ENCODE measurements around the gene VIL1. TPM values are rescaled to one million over a fixed set of nuclear protein-coding genes. Genes with fewer than 3 reads are reported as not detected.

The VIL1 gene
- total and polyA plus RNA-seq, 2 of the 13 experiments (the other 11 are each of a cell fraction or from before 2014, with no cell fraction given): 287 to 301 TPM

GRCh38 chr2:218400930-218401881 lies 17.7 kb upstream of the VIL1 start (continued):
- TF ChIP-seq POLR2A (IDR thresholded peaks at IDR 0.05; ENCODE audit: insufficient read depth in 1 of 2, low read depth in 2 of 2, low read length in 2 of 2): peak in 1 of 2 experiments; percentile 63; a peak in 2 of 4 replicates
- TF ChIP-seq, protein P1, sequence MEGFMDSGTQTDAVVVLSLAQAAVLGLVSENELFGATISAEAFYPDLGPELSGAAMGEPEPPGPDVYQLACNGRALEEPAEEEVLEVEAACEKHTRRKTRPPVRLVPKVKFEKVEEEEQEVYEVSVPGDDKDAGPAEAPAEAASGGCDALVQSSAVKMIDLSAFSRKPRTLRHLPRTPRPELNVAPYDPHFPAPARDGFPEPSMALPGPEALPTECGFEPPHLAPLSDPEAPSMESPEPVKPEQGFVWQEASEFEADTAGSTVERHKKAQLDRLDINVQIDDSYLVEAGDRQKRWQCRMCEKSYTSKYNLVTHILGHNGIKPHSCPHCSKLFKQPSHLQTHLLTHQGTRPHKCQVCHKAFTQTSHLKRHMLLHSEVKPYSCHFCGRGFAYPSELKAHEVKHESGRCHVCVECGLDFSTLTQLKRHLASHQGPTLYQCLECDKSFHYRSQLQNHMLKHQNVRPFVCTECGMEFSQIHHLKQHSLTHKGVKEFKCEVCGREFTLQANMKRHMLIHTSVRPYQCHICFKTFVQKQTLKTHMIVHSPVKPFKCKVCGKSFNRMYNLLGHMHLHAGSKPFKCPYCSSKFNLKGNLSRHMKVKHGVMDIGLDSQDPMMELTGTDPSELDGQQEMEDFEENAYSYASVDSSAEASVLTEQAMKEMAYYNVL (CRISPR knock-in tag; IDR thresholded peaks at IDR 0.05; ENCODE audit: borderline replicate concordance): no peak
- TF ChIP-seq ZNF570 (CRISPR knock-in tag; IDR thresholded peaks at IDR 0.05; ENCODE audit: borderline replicate concordance): 0 out of 2 replicates have a peak, but pooled peaks have one; percentile 65
- TF ChIP-seq, protein P2, sequence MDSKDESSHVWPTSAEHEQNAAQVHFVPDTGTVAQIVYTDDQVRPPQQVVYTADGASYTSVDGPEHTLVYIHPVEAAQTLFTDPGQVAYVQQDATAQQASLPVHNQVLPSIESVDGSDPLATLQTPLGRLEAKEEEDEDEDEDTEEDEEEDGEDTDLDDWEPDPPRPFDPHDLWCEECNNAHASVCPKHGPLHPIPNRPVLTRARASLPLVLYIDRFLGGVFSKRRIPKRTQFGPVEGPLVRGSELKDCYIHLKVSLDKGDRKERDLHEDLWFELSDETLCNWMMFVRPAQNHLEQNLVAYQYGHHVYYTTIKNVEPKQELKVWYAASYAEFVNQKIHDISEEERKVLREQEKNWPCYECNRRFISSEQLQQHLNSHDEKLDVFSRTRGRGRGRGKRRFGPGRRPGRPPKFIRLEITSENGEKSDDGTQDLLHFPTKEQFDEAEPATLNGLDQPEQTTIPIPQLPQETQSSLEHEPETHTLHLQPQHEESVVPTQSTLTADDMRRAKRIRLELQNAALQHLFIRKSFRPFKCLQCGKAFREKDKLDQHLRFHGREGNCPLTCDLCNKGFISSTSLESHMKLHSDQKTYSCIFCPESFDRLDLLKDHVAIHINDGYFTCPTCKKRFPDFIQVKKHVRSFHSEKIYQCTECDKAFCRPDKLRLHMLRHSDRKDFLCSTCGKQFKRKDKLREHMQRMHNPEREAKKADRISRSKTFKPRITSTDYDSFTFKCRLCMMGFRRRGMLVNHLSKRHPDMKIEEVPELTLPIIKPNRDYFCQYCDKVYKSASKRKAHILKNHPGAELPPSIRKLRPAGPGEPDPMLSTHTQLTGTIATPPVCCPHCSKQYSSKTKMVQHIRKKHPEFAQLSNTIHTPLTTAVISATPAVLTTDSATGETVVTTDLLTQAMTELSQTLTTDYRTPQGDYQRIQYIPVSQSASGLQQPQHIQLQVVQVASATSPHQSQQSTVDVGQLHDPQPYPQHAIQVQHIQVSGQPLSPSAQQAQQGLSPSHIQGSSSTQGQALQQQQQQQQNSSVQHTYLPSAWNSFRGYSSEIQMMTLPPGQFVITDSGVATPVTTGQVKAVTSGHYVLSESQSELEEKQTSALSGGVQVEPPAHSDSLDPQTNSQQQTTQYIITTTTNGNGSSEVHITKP (CRISPR knock-in tag; IDR thresholded peaks at IDR 0.05; ENCODE audit: low read depth): peak; percentile 94
- no peak for TF ChIP-seq NFE2 (CRISPR knock-in tag; IDR thresholded peaks at IDR 0.05)
- no peak for TF ChIP-seq ELK4 (CRISPR knock-in tag; IDR thresholded peaks at IDR 0.05; ENCODE audit: borderline replicate concordance)
- TF ChIP-seq ZNF691 (CRISPR knock-in tag; IDR thresholded peaks at IDR 0.05; ENCODE audit: borderline replicate concordance, low read depth): peak; percentile 94; the same call in 1 of the 2 replicates
- TF ChIP-seq NFAT5 (CRISPR knock-in tag; IDR thresholded peaks at IDR 0.05): no peak

All from HepG2 (cell line).